B cell (primary cell): Measurements from ENCODE around the gene PEAK1. TPM values are rescaled to one million over a fixed set of nuclear protein-coding genes. Genes with fewer than 3 reads are reported as not detected.

Source experiments
- ATAC-seq: fragments of 200-7000 bp; cut with Tn5 transposase; one replicate; pipeline ENCODE4 v1.10.0; 2021; ENCODE audit warnings: low read depth, mild to moderate bottlenecking, moderate number of reproducible peaks, moderate library complexity
- CTCF ChIA-PET: fragments of 350-600 bp; sonication (Branson Sonifier 250); formaldehyde crosslinking; loops from one replicate; lab custom pipeline; 2021; ENCODE audit warnings: antibody characterized with exemption, inconsistent platforms; lab: Charles Lee
- POLR2A ChIA-PET: fragments of 350-600 bp; sonication (Branson Sonifier 250); formaldehyde crosslinking; loops from one replicate; lab custom pipeline; 2021; ENCODE audit warnings: antibody characterized with exemption; lab: Charles Lee
- DNase-seq: peaks from one replicate; pipeline ENCODE4 v3.0.0; 2013
- H2AFZ ChIP-seq: 2 replicates; pipeline ENCODE4 v1.6.1; 2012; ENCODE audit warnings: mild to moderate bottlenecking, low read depth, low read length; ENCODE audit not compliant: insufficient read depth, poor library complexity, severe bottlenecking
- H3K27ac ChIP-seq, 2 donors: 1 replicate in 1 of 2; 2 replicates in 1 of 2; pipeline ENCODE4 v1.5.1; 2012 to 2013; ENCODE audit warnings: low read length in 2 of 2, mild to moderate bottlenecking in 2 of 2, moderate library complexity in 1 of 2
- H3K27me3 ChIP-seq, 4 experiments: fragments of 200-600 bp in 1 of 4; sonication (generic) in 1 of 4; replicated peaks in 1 of 4; 1 replicate in 2 of 4; 2 replicates in 2 of 4; pipeline versions ENCODE4 v1.6.1 to v1.7.0; 2013 to 2016; ENCODE audit warnings: low read length in 3 of 4, mild to moderate bottlenecking in 2 of 4, mixed read lengths in 1 of 4, moderate library complexity in 1 of 4; ENCODE audit not compliant: insufficient read depth in 4 of 4, control insufficient read depth in 3 of 4; ENCODE audit errors: control extremely low read depth in 1 of 4
- H3K36me3 ChIP-seq, 2 experiments: replicated peaks in 1 of 2; 1 replicate in 1 of 2; 2 replicates in 1 of 2; pipeline versions ENCODE4 v1.6.1 to v1.7.1; 2013; ENCODE audit warnings: low read length in 1 of 2; ENCODE audit not compliant: insufficient read depth in 2 of 2, control insufficient read depth in 1 of 2; ENCODE audit errors: control extremely low read depth in 1 of 2, extremely low read depth in 1 of 2
- H3K4me1 ChIP-seq, 2 donors: fragments of 200-600 bp in 1 of 2; sonication (generic) in 1 of 2; 1 replicate in 1 of 2; 2 replicates in 1 of 2; pipeline versions ENCODE4 v1.5.1 to v1.6.1; 2013 to 2017; ENCODE audit warnings: low read length in 2 of 2; ENCODE audit not compliant: control insufficient read depth in 2 of 2, insufficient read depth in 2 of 2
- H3K4me2 ChIP-seq: replicated peaks from 2 replicates; pipeline ENCODE3; 2012; ENCODE audit warnings: mild to moderate bottlenecking, low read depth, low read length; ENCODE audit not compliant: poor library complexity, severe bottlenecking
- H3K4me3 ChIP-seq, 5 experiments: fragments of 200-600 bp in 1 of 5; sonication (generic) in 1 of 5; 1 replicate in 3 of 5; 2 replicates in 2 of 5; pipeline versions ENCODE4 v1.5.1 to v1.7.0; 2011 to 2016; ENCODE audit warnings: low read length in 4 of 5, mild to moderate bottlenecking in 4 of 5, low read depth in 2 of 5, control low read depth in 1 of 5, moderate library complexity in 1 of 5; ENCODE audit not compliant: insufficient read depth in 1 of 5; ENCODE audit errors: control extremely low read depth in 1 of 5, extremely low read depth in 1 of 5
- H3K79me2 ChIP-seq: fragments of 200-600 bp; sonication (generic); one replicate; pipeline ENCODE4 v1.6.0; 2016; ENCODE audit warnings: low read length; ENCODE audit not compliant: control insufficient read depth, insufficient read depth
- H3K9ac ChIP-seq: fragments of 200-600 bp; sonication (generic); 2 replicates; pipeline ENCODE4 v1.6.1; 2017; ENCODE audit warnings: mild to moderate bottlenecking, low read length, moderate library complexity
- H3K9me3 ChIP-seq, 3 donors: one replicate each; pipeline versions ENCODE4 v1.6.1 to v1.7.1; 2013; ENCODE audit warnings: low read length in 2 of 3; ENCODE audit not compliant: control insufficient read depth in 2 of 3, insufficient read depth in 1 of 3; ENCODE audit errors: control extremely low read depth in 1 of 3
- H4K20me1 ChIP-seq: 2 replicates; pipeline ENCODE4 v1.6.0; 2012; ENCODE audit warnings: mild to moderate bottlenecking, low read length; ENCODE audit not compliant: insufficient read depth, control insufficient read depth, poor library complexity, severe bottlenecking
- H3K27ac Mint-ChIP-seq: one replicate; pipeline ENCODE4 v1.8.0; 2021; ENCODE audit warnings: mixed read lengths
- H3K27me3 Mint-ChIP-seq: one replicate; pipeline ENCODE4 v1.8.0; 2021; ENCODE audit warnings: mixed read lengths
- H3K4me1 Mint-ChIP-seq: one replicate; pipeline ENCODE4 v1.8.0; 2021; ENCODE audit warnings: mixed read lengths
- H3K4me3 Mint-ChIP-seq: one replicate; pipeline ENCODE4 v1.8.0; 2021; ENCODE audit warnings: mixed read lengths
- H3K9me3 Mint-ChIP-seq: one replicate; pipeline ENCODE4 v1.8.0; 2022; ENCODE audit warnings: mixed read lengths; ENCODE audit not compliant: insufficient read depth
- EZH2 ChIP-seq: IDR thresholded peaks from 2 replicates; pipeline ENCODE4 v1.6.1; 2012; ENCODE audit warnings: borderline replicate concordance, low read depth, mild to moderate bottlenecking, moderate library complexity, low read length; ENCODE audit not compliant: insufficient read depth, poor library complexity, severe bottlenecking
- intact Hi-C: fragments of 100-400 bp; cut with micrococcal nuclease; formaldehyde crosslinking; loops from one replicate; pipeline ENCODE4 v1.10.0; 2022
- polyA plus RNA-seq: library from polyadenylated mRNA; depleted of rRNA; stranded (reverse); fragments of >200 nt; gene quantifications from 2 replicates; pipeline ENCODE4 v1.2.3, GENCODE V29; 2012
- total RNA-seq, 2 donors: library from RNA; stranded (reverse); fragments of 120-200 nt in 1 of 2; gene quantifications; 1 replicate in 1 of 2; 2 replicates in 1 of 2; pipeline versions ENCODE4 v1.2.3 to v1.2.4, GENCODE V29; 2013 to 2022
- TF ChIP-seq, protein P1 (sequence below): fragments of 200-600 bp; IDR thresholded peaks from one replicate; pipeline ENCODE4 v1.8.0; 2022; ENCODE audit warnings: antibody characterized with exemption, mild to moderate bottlenecking

The PEAK1 gene
- total and polyA plus RNA-seq, 2 donors (not counting 1 experiment from before 2014, with no cell fraction given) = 13.4 to 38.0 TPM

DNA sequence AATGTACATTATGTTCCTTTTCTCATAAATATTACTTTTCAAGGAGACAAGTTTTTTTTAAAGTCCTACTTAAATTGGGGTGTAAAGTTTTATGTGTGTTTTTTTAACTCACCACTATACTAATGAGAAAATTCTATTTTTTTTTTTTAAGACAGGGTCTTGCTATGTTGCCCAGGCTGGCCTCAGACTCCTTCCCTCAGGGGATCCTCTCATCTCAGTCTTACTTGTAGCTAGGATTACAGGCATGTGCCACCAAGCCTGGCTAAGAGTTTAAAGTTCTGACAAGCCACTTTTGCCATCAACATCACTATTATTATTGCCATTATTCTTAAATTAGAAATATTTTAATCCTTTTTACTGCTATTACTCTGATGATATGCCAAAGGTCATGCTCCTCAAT is 356.7 kb downstream of the PEAK1 start:
- ATAC-seq (no peak), DNase-seq (no peak)
- CTCF ChIA-PET = interaction anchor here (0.8 to 0.9 kb wide), 2 partner anchors 40 to 44 kb away, joined by 3 read pairs; no protein-coding TSS in a partner anchor
- H3K4me2 ChIP-seq = peak overlapping the region; percentile 20
- H3K4me1 ChIP-seq = peaks cover 67 to 87% of the 10 kb centered on the region in 2 donors
- peaks cover 80% of the 10 kb centered on the region for H3K4me1 Mint-ChIP-seq
- H3K36me3 ChIP-seq = peaks cover 0 to 23% of the 10 kb centered on the region in 2 experiments
- H3K27ac Mint-ChIP-seq = no peak overlapping the region
- TF ChIP-seq, protein P1, sequence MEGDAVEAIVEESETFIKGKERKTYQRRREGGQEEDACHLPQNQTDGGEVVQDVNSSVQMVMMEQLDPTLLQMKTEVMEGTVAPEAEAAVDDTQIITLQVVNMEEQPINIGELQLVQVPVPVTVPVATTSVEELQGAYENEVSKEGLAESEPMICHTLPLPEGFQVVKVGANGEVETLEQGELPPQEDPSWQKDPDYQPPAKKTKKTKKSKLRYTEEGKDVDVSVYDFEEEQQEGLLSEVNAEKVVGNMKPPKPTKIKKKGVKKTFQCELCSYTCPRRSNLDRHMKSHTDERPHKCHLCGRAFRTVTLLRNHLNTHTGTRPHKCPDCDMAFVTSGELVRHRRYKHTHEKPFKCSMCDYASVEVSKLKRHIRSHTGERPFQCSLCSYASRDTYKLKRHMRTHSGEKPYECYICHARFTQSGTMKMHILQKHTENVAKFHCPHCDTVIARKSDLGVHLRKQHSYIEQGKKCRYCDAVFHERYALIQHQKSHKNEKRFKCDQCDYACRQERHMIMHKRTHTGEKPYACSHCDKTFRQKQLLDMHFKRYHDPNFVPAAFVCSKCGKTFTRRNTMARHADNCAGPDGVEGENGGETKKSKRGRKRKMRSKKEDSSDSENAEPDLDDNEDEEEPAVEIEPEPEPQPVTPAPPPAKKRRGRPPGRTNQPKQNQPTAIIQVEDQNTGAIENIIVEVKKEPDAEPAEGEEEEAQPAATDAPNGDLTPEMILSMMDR = no peak
- TF ChIP-seq EZH2 = no peak
- POLR2A ChIA-PET = no interaction called here
- H3K9me3 Mint-ChIP-seq = no peaks in the 10 kb centered on the region
- no peak overlapping the region for H2AFZ ChIP-seq
- no peak overlapping the region for H3K4me3 Mint-ChIP-seq
- H3K27ac ChIP-seq = peak overlapping the region in 1 of 2 donors; percentile 84
- no peaks in the 10 kb centered on the region for H3K27me3 Mint-ChIP-seq
- peaks cover 44% of the 10 kb centered on the region for H4K20me1 ChIP-seq
- H3K4me3 ChIP-seq = no peak overlapping the region
- intact Hi-C loops = no loop called here
- peaks cover 96% of the 10 kb centered on the region for H3K79me2 ChIP-seq
- no peaks in the 10 kb centered on the region for H3K9me3 ChIP-seq
- no peak overlapping the region for H3K9ac ChIP-seq
- H3K27me3 ChIP-seq = no peaks in the 10 kb centered on the region

DNA sequence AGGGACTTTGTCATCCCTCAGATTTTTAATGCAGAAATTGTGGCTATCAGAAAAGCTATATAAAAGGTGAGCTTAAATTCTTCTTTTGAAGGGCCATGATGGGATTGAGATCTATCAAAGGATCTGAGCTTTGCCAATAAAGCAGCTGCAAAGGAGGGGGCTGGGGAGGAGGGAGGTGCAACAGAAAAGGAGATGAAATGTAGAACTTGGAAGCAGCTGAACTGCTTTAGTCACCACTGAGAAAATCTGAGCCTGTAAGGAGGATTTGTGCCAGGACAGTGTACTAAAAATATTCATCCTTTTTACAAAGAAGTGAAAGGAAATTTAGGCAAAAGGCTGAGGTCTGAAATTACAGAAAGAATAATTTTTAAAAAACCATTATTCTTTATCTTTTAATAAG is 359.4 kb downstream of the PEAK1 start:
- H3K4me2 ChIP-seq = peak overlapping the region; percentile 51
- peak overlapping the region; percentile 11 to 48 for H3K27ac ChIP-seq
- peaks cover 66 to 81% of the 10 kb centered on the region in 2 donors for H3K4me1 ChIP-seq
- peaks cover 83% of the 10 kb centered on the region for H3K4me1 Mint-ChIP-seq
- H3K79me2 ChIP-seq = peaks cover 100% of the 10 kb centered on the region
- peak overlapping the region in 1 of 5 experiments; percentile 9 for H3K4me3 ChIP-seq
- no peaks in the 10 kb centered on the region for H3K27me3 Mint-ChIP-seq
- no peaks in the 10 kb centered on the region for H3K9me3 ChIP-seq
- peak overlapping the region; percentile 37 for H3K9ac ChIP-seq
- H3K4me3 Mint-ChIP-seq = peak overlapping the region; percentile 49
- H4K20me1 ChIP-seq = peaks cover 68% of the 10 kb centered on the region
- POLR2A ChIA-PET = no interaction called here
- intact Hi-C loops = no loop called here
- TF ChIP-seq EZH2 = no peak
- TF ChIP-seq, protein P1 = no peak
- peaks cover 0 to 35% of the 10 kb centered on the region in 2 experiments for H3K36me3 ChIP-seq
- no peak overlapping the region for H2AFZ ChIP-seq
- H3K27me3 ChIP-seq = no peaks in the 10 kb centered on the region
- CTCF ChIA-PET = interaction anchor here (0.7 to 3.1 kb wide), 6 partner anchors 10 to 483 kb away, joined by 3 to 9 read pairs (median 7); no protein-coding TSS in a partner anchor
- H3K27ac Mint-ChIP-seq = peak overlapping the region; percentile 44
- DNase-seq = no peak
- ATAC-seq = no peak
- no peaks in the 10 kb centered on the region for H3K9me3 Mint-ChIP-seq
